Subcutaneous abdominal adipose tissue (tissue), 5 donors: Measurements from ENCODE around the gene PHF21A.

Source experiments
- H3K27ac ChIP-seq: one replicate; pipeline ENCODE4 v1.7.0; 2013; ENCODE audit warnings: low read depth, mild to moderate bottlenecking, inconsistent platforms, low read length, moderate library complexity
- H3K27me3 ChIP-seq, 5 donors: one replicate each; pipeline ENCODE4 v1.7.0; 2013; ENCODE audit warnings: low read length in 5 of 5, inconsistent platforms in 1 of 5; ENCODE audit not compliant: control insufficient read depth in 5 of 5, insufficient read depth in 4 of 5
- H3K36me3 ChIP-seq, 5 donors: one replicate each; pipeline ENCODE4 v1.7.0; 2013; ENCODE audit warnings: low read length in 5 of 5; ENCODE audit not compliant: control insufficient read depth in 5 of 5, insufficient read depth in 5 of 5
- H3K4me1 ChIP-seq, 5 donors: one replicate each; pipeline ENCODE4 v1.7.0; 2013; ENCODE audit warnings: low read length in 5 of 5, mild to moderate bottlenecking in 3 of 5, moderate library complexity in 1 of 5; ENCODE audit not compliant: control insufficient read depth in 5 of 5, insufficient read depth in 5 of 5
- H3K4me3 ChIP-seq, 5 donors: one replicate each; pipeline ENCODE4 v1.7.0; 2013; ENCODE audit warnings: low read length in 5 of 5, low read depth in 1 of 5
- H3K9ac ChIP-seq, 5 donors: one replicate each; pipeline ENCODE4 v1.7.0; 2013; ENCODE audit warnings: low read length in 5 of 5, mild to moderate bottlenecking in 4 of 5, moderate library complexity in 3 of 5
- H3K9me3 ChIP-seq, 5 donors: one replicate each; pipeline ENCODE4 v1.7.0; 2013; ENCODE audit warnings: low read length in 5 of 5; ENCODE audit not compliant: control insufficient read depth in 5 of 5
- donor health status: healthy.
- donor health status: healthy.
- donor health status: healthy.
- donor health status: healthy.
- donor health status: healthy.

The PHF21A gene

DNA sequence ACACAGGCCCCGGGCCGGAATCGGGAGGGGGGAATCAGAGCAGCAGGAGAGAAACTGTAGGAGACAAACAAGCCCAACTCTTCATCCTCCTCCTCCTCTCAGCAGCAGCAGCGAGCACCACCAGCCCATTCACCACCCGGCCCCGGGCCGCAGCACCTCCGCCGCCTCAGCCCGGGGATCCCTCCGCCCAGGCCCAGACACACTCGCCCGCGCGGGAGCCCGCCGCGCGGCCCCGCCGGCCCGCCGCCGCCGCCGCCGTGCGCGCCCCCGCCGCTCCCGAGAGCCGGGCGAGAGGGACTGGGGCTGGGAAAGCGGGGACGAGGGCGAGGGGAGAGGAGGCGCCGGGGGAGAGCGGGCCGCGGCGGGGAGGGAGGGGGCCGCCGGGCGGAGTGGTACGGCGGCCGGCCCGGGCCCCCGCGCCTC lies at the start of gene PHF21A:
TSS of gene PHF21A (minus strand) at position 154 of the 423 bp plus-strand sequence. CDS start 37,235 bp downstream, outside the sequence.
- Histone ChIP-seq H3K27ac (peak within 1 kb of the TSS; percentile 90), H3K4me3 (peak within 1 kb of the TSS; percentile 77 to 96 (median 80)), H3K36me3 (no peaks in the 10 kb centered on the region), H3K4me1 (peaks cover 0 to 22% (median 18%) of the 10 kb centered on the region in 5 donors), H3K9ac (peak within 1 kb of the TSS; percentile 68 to 83 (median 80)), H3K9me3 (no peaks in the 10 kb centered on the region), H3K27me3 (no peaks in the 10 kb centered on the region)

DNA sequence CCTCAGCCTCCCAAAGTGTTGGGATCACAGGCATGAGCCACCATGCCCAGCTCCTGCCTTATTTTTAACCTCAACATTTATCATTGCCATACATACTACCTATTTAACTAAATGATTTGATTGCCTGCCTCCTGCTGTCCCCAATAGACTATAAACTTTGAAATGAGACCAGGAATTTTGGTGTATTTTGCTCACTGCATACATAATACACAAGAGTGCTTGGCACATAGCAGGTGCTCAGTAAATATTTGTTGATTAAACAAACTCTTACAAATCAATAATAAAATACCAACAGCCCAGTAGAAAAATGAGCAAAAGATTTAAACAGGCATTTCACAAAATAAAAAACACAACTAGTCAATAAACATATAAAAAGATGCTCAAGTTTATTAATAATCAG lies 49.5 kb upstream of the PHF21A start:
- H3K9ac ChIP-seq: no peak overlapping the region
- no peaks in the 10 kb centered on the region for H3K36me3 ChIP-seq
- no peak overlapping the region for H3K27ac ChIP-seq
- no peaks in the 10 kb centered on the region for H3K4me1 ChIP-seq
- H3K4me3 ChIP-seq: no peak overlapping the region
- no peaks in the 10 kb centered on the region for H3K9me3 ChIP-seq
- H3K27me3 ChIP-seq: no peaks in the 10 kb centered on the region

DNA sequence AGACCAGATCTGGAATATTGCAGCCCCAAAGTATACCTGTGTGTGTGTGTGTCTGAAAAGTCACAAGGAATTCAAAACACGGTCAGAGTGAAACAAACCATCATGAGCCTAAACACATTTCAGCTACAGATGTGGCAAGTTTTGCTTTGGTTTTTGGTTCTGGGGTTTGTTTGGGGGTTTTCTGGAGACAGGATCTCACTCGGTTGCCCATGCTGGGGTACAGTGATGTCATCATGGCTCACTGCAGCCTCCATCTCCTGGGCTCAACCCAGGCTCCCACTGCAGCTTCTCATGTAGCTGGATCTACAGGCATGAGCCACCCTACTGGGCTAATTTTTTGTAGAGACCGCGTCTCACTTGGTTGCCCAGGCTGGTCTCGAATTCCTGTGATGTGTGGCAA lies 41.4 kb upstream of the PHF21A start:
- Histone ChIP-seq H3K4me3 (no peak overlapping the region), H3K27me3 (peaks cover 7 to 12% (median 11%) of the 10 kb centered on the region in 5 donors), H3K36me3 (no peaks in the 10 kb centered on the region), H3K9ac (no peak overlapping the region), H3K4me1 (no peaks in the 10 kb centered on the region), H3K27ac (no peak overlapping the region), H3K9me3 (no peaks in the 10 kb centered on the region)

DNA sequence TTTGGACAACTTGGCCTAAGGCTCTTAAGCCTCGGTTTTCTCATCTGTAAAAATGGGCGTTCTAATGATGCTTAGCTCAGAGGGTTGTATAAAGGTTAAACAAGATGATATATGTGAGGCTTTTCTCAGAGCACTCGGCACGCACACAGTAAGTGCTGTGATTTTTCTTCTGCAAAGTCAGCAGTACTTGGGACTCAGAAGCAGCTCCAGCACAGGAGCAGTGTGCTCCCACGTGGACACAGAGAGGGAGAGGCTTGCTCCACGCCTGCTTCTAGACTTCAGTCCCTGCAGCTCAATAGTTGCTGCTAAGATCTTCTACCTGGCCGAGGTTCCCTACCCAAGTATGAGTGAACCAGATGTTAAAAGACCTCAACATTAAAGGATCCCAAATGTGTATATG lies 39.9 kb upstream of the PHF21A start:
- H3K9me3 ChIP-seq: no peaks in the 10 kb centered on the region
- H3K27me3 ChIP-seq: peaks cover 7 to 12% (median 11%) of the 10 kb centered on the region in 5 donors
- no peak overlapping the region for H3K4me3 ChIP-seq

GRCh38 chr11:46160100-46160499 lies 38.8 kb upstream of the PHF21A start:
- no peaks in the 10 kb centered on the region for H3K9me3 ChIP-seq
- no peaks in the 10 kb centered on the region for H3K4me1 ChIP-seq
- H3K36me3 ChIP-seq: no peaks in the 10 kb centered on the region
- no peak overlapping the region for H3K9ac ChIP-seq
- peaks cover 7 to 12% (median 11%) of the 10 kb centered on the region in 5 donors for H3K27me3 ChIP-seq
- no peak overlapping the region for H3K4me3 ChIP-seq
- H3K27ac ChIP-seq: no peak overlapping the region

More for the DNA sequence above, 39.9 kb upstream of the PHF21A start:
- H3K4me1 ChIP-seq: no peaks in the 10 kb centered on the region
- no peak overlapping the region for H3K9ac ChIP-seq
- no peak overlapping the region for H3K27ac ChIP-seq
- H3K36me3 ChIP-seq: no peaks in the 10 kb centered on the region

- Histone ChIP-seq H3K4me3 (no peak overlapping the region), H3K4me1 (no peaks in the 10 kb centered on the region), H3K9ac (no peak overlapping the region), H3K9me3 (no peaks in the 10 kb centered on the region), H3K36me3 (no peaks in the 10 kb centered on the region), H3K27ac (no peak overlapping the region), H3K27me3 (peaks cover 6 to 12% (median 11%) of the 10 kb centered on the region in 5 donors)
Observed at GRCh38 chr11:46159680-46160079, 38.4 kb upstream of the PHF21A start.

DNA sequence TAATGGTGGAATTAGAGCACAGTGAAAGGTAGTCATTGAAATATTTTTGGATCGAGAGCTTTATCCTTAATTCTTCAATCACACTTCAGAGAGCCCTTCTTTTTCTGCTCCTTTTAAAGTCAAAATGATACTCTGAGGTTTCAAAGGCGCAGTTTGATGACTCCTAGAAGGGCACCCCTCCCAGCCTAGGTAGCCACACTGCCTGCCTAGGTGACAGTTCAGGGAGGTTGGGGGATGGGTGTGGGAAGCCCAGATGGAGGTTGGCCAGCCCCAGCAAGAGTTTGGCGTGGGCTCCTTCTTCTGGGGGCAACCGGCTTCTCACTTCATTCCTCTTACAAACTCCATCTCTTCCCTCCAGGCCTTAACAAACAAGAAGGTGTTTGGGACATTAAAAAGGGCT lies 28.6 kb upstream of the PHF21A start:
- Histone ChIP-seq H3K27ac (no peak overlapping the region), H3K4me3 (no peak overlapping the region), H3K4me1 (no peaks in the 10 kb centered on the region), H3K36me3 (no peaks in the 10 kb centered on the region), H3K27me3 (peaks cover 0 to 6% (median 3%) of the 10 kb centered on the region in 5 donors), H3K9me3 (no peaks in the 10 kb centered on the region), H3K9ac (no peak overlapping the region)

DNA sequence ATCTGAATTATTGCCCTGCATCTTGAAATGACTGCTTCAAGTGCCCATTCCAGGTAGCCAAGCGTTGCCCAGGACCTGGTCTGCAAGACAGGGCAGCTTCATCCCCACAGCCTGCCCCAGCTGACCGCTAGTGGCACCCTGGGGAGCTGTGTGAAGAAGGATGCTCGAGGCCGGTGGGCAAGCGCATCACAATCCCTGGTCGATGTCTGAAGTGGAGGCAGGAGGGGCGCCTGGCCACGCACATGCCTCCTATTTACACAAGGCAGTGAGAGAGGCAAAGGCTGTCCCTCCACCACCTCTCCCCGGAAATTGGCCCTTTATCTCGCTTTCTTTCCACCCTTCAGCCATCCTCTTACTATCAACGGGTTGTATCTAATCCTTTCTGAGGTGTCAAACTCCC lies 28.1 kb upstream of the PHF21A start:
- Histone ChIP-seq H3K27ac (no peak overlapping the region), H3K27me3 (peaks cover 0 to 7% (median 3%) of the 10 kb centered on the region in 5 donors), H3K9ac (no peak overlapping the region), H3K4me1 (no peaks in the 10 kb centered on the region), H3K4me3 (no peak overlapping the region), H3K36me3 (no peaks in the 10 kb centered on the region), H3K9me3 (no peaks in the 10 kb centered on the region)

GRCh38 chr11:46144741-46145140 lies 23.5 kb upstream of the PHF21A start:
- H3K9ac ChIP-seq: no peak overlapping the region
- no peaks in the 10 kb centered on the region for H3K9me3 ChIP-seq
- no peaks in the 10 kb centered on the region for H3K4me1 ChIP-seq
- no peak overlapping the region for H3K4me3 ChIP-seq
- peaks cover 0 to 14% (median 3%) of the 10 kb centered on the region in 5 donors for H3K27me3 ChIP-seq
- H3K36me3 ChIP-seq: no peaks in the 10 kb centered on the region
- H3K27ac ChIP-seq: no peak overlapping the region

DNA sequence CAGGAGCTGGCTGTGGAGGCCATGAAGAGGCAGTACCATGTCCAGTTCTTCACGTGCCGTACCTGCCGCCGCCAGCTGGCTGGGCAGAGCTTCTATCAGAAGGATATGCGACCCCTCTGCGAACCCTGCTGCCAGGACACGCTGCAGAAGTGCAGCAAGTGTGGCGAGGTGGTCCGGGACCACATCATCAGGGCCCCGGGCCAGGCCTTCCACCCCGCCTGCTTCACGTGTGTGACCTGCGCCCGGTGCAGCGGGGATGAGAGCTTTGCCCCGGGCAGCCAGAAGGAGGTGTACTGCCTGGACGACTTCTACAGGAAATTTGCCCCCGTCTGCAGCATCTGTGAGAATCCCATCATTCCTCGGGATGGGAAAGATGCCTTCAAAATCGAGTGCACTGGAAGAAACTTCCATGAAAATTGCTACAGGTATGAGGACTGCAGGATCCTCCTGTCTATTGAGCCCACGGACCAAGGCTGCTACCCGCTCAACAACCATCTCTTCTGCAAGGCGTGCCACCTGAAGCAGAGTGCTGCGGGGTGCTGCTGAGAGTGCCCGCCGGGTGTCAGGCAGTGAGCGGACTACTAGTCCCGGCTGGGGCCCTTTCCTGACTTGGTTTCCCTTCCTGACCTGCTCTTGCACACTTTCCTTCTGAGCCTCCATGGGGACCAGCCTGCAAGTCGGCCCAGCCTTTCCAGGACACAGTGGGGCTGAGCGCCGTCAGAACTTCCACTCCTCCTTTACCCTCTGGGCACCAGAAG lies 22.0 kb upstream of the PHF21A start:
- Histone ChIP-seq H3K9ac (no peak overlapping the region), H3K9me3 (no peaks in the 10 kb centered on the region), H3K36me3 (no peaks in the 10 kb centered on the region), H3K4me1 (no peaks in the 10 kb centered on the region), H3K4me3 (no peak overlapping the region), H3K27ac (no peak overlapping the region), H3K27me3 (peaks cover 0 to 10% (median 2%) of the 10 kb centered on the region in 5 donors)
